H1 (cell line): ENCODE data around the gene NKAIN2. TPM values are rescaled to one million over a fixed set of nuclear protein-coding genes. Genes with fewer than 3 reads are reported as not detected.

Experiments used
- polyA plus RNA-seq, 7 experiments: library from polyadenylated mRNA; depleted of rRNA in 3 of 7; stranded (reverse) in 5 of 7; unstranded in 2 of 7; fragments of >200 nt in 5 of 7; fragments of 200-250 nt in 2 of 7; gene quantifications; 1 replicate in 5 of 7; 2 replicates in 1 of 7; 4 replicates in 1 of 7; pipeline versions ENCODE4 v1.2.1 to v1.2.3, GENCODE V29; 2011 to 2013; ENCODE audit warnings: missing spikeins in 2 of 7, mixed read lengths in 2 of 7
- total RNA-seq: library from RNA; stranded (reverse); fragmentation: NEBNext Ultra II Directional; extraction: Animal tissue kit (Norgen Biotek cat#: 25700); gene quantifications from 2 replicates; pipeline ENCODE4 v1.2.1, GENCODE V29; 2021
- TF ChIP-seq, protein P1 (sequence below), 3 experiments: IDR thresholded peaks; 1 replicate in 2 of 3; 2 replicates in 1 of 3; pipeline versions ENCODE4 v1.5.1 to v1.6.1; 2011; ENCODE audit warnings: low read length in 3 of 3, mild to moderate bottlenecking in 3 of 3, inconsistent platforms in 2 of 3, low read depth in 1 of 3, moderate library complexity in 1 of 3; ENCODE audit not compliant: insufficient read depth in 1 of 3; ENCODE audit errors: control extremely low read depth in 1 of 3

The NKAIN2 gene
- total and polyA plus RNA-seq, 2 of the 8 experiments (the other 6 are each of a cell fraction or from before 2014, with no cell fraction given): 0.20 to 0.34 TPM

DNA sequence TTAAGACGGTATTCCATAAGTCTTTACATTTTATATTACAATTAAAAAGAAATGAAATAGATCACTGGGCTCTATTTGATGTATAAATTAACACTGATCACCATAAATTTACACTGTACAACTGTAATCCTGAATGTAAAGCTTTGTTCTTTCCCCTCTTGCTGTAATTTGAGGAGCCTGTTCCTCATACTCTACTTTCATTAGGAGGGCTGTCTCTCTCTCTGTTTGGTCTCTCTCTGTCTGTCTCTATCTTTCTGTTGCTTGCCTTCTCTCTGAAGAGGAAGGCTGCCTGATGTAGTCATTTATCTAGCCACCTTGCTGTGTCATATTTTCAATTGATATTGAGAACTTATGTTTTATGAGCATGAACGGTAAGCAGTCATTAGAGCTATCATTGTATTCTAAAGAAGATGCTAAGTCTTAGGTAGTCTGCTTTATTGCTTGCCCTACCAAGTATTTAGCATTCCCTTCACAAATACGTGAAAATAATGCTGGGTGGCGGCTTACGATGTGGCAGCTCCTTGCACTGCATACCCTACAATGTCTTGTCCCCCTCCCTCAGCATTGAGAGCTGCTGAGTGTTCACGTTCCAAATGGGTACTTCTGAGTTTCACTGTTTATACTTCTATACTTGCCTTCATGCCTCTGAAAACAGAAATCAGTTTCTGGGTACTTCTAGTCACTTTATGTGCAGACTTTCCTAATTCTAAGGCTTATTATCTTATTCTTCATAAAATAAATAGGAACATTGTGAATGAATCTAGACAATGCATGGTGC lies 205.5 kb downstream of the NKAIN2 start (continued):
- TF ChIP-seq, protein P1, sequence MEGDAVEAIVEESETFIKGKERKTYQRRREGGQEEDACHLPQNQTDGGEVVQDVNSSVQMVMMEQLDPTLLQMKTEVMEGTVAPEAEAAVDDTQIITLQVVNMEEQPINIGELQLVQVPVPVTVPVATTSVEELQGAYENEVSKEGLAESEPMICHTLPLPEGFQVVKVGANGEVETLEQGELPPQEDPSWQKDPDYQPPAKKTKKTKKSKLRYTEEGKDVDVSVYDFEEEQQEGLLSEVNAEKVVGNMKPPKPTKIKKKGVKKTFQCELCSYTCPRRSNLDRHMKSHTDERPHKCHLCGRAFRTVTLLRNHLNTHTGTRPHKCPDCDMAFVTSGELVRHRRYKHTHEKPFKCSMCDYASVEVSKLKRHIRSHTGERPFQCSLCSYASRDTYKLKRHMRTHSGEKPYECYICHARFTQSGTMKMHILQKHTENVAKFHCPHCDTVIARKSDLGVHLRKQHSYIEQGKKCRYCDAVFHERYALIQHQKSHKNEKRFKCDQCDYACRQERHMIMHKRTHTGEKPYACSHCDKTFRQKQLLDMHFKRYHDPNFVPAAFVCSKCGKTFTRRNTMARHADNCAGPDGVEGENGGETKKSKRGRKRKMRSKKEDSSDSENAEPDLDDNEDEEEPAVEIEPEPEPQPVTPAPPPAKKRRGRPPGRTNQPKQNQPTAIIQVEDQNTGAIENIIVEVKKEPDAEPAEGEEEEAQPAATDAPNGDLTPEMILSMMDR (IDR thresholded peaks at IDR 0.05; ENCODE audit: control extremely low read depth in 1 of 3, insufficient read depth in 1 of 3, low read depth in 1 of 3, low read length in 3 of 3): no peak
